Liver (tissue), 9 donors: ENCODE measurements around the gene ACSBG1. TPM values are rescaled to one million over a fixed set of nuclear protein-coding genes. Genes with fewer than 3 reads are reported as not detected.

Experiments
- DNase-seq: peaks from one replicate; pipeline ENCODE4 v3.0.0-alpha.2; 2017; ENCODE audit warnings: low spot score
- H3K27ac ChIP-seq, 2 donors: one replicate each; pipeline ENCODE4 v1.7.0; 2013; ENCODE audit warnings: inconsistent platforms in 2 of 2, low read length in 2 of 2, control low read depth in 1 of 2, low read depth in 1 of 2, mild to moderate bottlenecking in 1 of 2
- H3K27me3 ChIP-seq, 4 donors: one replicate each; pipeline versions ENCODE4 v1.6.1 to v1.7.0; 2013; ENCODE audit warnings: low read length in 3 of 4, inconsistent platforms in 1 of 4, mild to moderate bottlenecking in 1 of 4, moderate library complexity in 1 of 4; ENCODE audit not compliant: control insufficient read depth in 4 of 4, insufficient read depth in 4 of 4
- H3K36me3 ChIP-seq, 4 donors: one replicate each; pipeline versions ENCODE4 v1.6.1 to v1.7.0; 2013; ENCODE audit warnings: low read length in 3 of 4, mild to moderate bottlenecking in 3 of 4, low read depth in 1 of 4, moderate library complexity in 1 of 4; ENCODE audit not compliant: control insufficient read depth in 4 of 4, insufficient read depth in 3 of 4
- H3K4me1 ChIP-seq, 4 donors: one replicate each; pipeline versions ENCODE4 v1.6.1 to v1.7.0; 2013; ENCODE audit warnings: low read length in 3 of 4, mild to moderate bottlenecking in 3 of 4, moderate library complexity in 1 of 4; ENCODE audit not compliant: control insufficient read depth in 4 of 4, insufficient read depth in 4 of 4
- H3K4me3 ChIP-seq, 3 donors: one replicate each; pipeline versions ENCODE4 v1.6.1 to v1.7.0; 2013; ENCODE audit warnings: low read length in 3 of 3, control low read depth in 1 of 3, low read depth in 1 of 3, mild to moderate bottlenecking in 1 of 3
- H3K9ac ChIP-seq, 2 donors: one replicate each; pipeline ENCODE4 v1.7.0; 2013; ENCODE audit warnings: low read length in 2 of 2, mild to moderate bottlenecking in 2 of 2, moderate library complexity in 2 of 2, control low read depth in 1 of 2, low read depth in 1 of 2
- H3K9me3 ChIP-seq, 4 donors: one replicate each; pipeline versions ENCODE4 v1.6.1 to v1.7.0; 2013; ENCODE audit warnings: low read length in 3 of 4; ENCODE audit not compliant: control insufficient read depth in 4 of 4
- EGR1 ChIP-seq, 2 donors: IDR thresholded peaks; 2 replicates each; pipeline ENCODE4 v1.6.1; 2016 to 2018; ENCODE audit warnings: antibody characterized with exemption in 2 of 2, low read depth in 2 of 2
- FOXA1 ChIP-seq: IDR thresholded peaks from 2 replicates; pipeline ENCODE4 v1.6.1; 2016; ENCODE audit warnings: antibody characterized with exemption
- GABPA ChIP-seq, 2 donors: IDR thresholded peaks in 1 of 2; conservative IDR thresholded peaks in 1 of 2; 2 replicates each; pipeline ENCODE4 v1.6.1; 2016; ENCODE audit warnings: antibody characterized with exemption in 2 of 2, mild to moderate bottlenecking in 1 of 2, moderate library complexity in 1 of 2
- HNF4A ChIP-seq, 2 donors: conservative IDR thresholded peaks; 2 replicates each; pipeline ENCODE4 v1.6.1; 2016; ENCODE audit warnings: antibody characterized with exemption in 2 of 2, mild to moderate bottlenecking in 2 of 2
- HNF4G ChIP-seq: IDR thresholded peaks from 2 replicates; pipeline ENCODE4 v1.6.1; 2016; ENCODE audit warnings: antibody characterized with exemption
- JUND ChIP-seq, 2 donors: IDR thresholded peaks; 2 replicates each; pipeline ENCODE4 v1.6.1; 2016; ENCODE audit warnings: antibody characterized with exemption in 2 of 2
- NR2F2 ChIP-seq: IDR thresholded peaks from 2 replicates; pipeline ENCODE4 v1.6.1; 2016; ENCODE audit warnings: antibody characterized with exemption
- RAD21 ChIP-seq, 2 donors: IDR thresholded peaks; 2 replicates each; pipeline ENCODE4 v1.6.1; 2016; ENCODE audit warnings: antibody characterized with exemption in 2 of 2, mild to moderate bottlenecking in 2 of 2
- TAF1 ChIP-seq: conservative IDR thresholded peaks from 2 replicates; pipeline ENCODE4 v1.6.1; 2016; ENCODE audit warnings: antibody characterized with exemption, mild to moderate bottlenecking
- YY1 ChIP-seq: IDR thresholded peaks from 2 replicates; pipeline ENCODE4 v1.6.1; 2016; ENCODE audit warnings: antibody characterized with exemption, mild to moderate bottlenecking
- WGBS: extraction: QIAGEN DNeasy Blood & Tissue Kit; methylation state at CpG from one replicate; pipeline ENCODE4 v1.1.7; 2013; 5-methylcytosine and 5-hydroxymethylcytosine counted together
- polyA plus RNA-seq, 2 donors: library from polyadenylated mRNA; stranded (reverse) in 1 of 2; unstranded in 1 of 2; fragments of 200-250 nt in 1 of 2; fragments of >200 nt in 1 of 2; fragmentation: Nextera tagmentation in 1 of 2; extraction: Ambion mirVana in 1 of 2; gene quantifications; one replicate each; pipeline versions ENCODE4 v1.2.1 to v1.2.3, GENCODE V29; 2013 to 2015
- total RNA-seq, 2 donors: library from RNA; depleted of rRNA; stranded (reverse); fragments of >200 nt; gene quantifications; one replicate each; pipeline ENCODE4 v1.2.3, GENCODE V29; 2014
- TF ChIP-seq, protein P1 (sequence below): fragments of 150-350 bp; IDR thresholded peaks from 2 replicates; pipeline ENCODE4 v1.5.1; 2017; ENCODE audit warnings: improper control_type of control experiment, low read depth, low read length; ENCODE audit not compliant: missing input control
- TF ChIP-seq, protein P2 (sequence below): IDR thresholded peaks from 2 replicates; pipeline ENCODE4 v1.6.1; 2016; ENCODE audit warnings: antibody characterized with exemption, mild to moderate bottlenecking
- TF ChIP-seq, protein P3 (sequence below): IDR thresholded peaks from 2 replicates; pipeline ENCODE4 v1.6.1; 2016; ENCODE audit warnings: antibody characterized with exemption
- donor health status: healthy.
- donor health status: healthy.
- donor health status: healthy.
- donor health status: healthy.
- donor health status: healthy.

The ACSBG1 gene
- total and polyA plus RNA-seq, 4 donors = under 0.01 to 3.8 (median 0.15) TPM

DNA sequence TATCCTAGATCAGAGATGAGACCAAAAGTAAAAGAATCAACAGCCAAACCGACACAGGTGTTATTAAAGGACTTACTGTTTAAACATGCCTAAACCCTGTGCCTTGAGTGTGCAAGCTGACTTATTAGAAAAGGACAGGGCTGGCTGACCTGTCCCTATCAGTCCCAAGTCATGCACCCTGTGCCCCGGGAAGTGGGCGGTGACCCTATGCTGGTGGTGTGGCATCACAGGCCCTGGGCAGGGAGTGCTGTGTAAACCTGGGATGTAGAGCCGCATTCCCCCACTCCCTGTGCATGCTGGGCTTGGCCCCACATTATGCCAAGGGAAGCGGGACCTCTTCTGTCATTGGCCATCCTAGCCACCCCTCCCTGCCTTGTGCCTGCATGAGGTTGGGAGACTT is 40.6 kb upstream of the ACSBG1 start:
- DNase-seq = peak; percentile 59
- Histone ChIP-seq H3K4me1 (no peaks in the 10 kb centered on the region), H3K27ac (no peak overlapping the region), H3K27me3 (no peaks in the 10 kb centered on the region), H3K9ac (no peak overlapping the region), H3K9me3 (no peaks in the 10 kb centered on the region), H3K36me3 (peaks cover 0 to 1% (median 0%) of the 10 kb centered on the region in 4 donors), H3K4me3 (no peak overlapping the region)
- 92% methylated on average over 5 of the region's 5 CpGs for WGBS
- TF ChIP-seq FOXA1 (no peak), JUND (IDR thresholded peaks at IDR 0.05) (no peak), YY1 (no peak), GABPA (IDR thresholded peaks at IDR 0.05 in 1 of 2, conservative IDR thresholded peaks at IDR 0.05 in 1 of 2) (no peak), RAD21 (IDR thresholded peaks at IDR 0.05) (no peak), EGR1 (IDR thresholded peaks at IDR 0.05; ENCODE audit: low read depth in 2 of 2) (no peak), TAF1 (no peak), HNF4G (no peak), HNF4A (conservative IDR thresholded peaks at IDR 0.05) (no peak)
- TF ChIP-seq, protein P1, sequence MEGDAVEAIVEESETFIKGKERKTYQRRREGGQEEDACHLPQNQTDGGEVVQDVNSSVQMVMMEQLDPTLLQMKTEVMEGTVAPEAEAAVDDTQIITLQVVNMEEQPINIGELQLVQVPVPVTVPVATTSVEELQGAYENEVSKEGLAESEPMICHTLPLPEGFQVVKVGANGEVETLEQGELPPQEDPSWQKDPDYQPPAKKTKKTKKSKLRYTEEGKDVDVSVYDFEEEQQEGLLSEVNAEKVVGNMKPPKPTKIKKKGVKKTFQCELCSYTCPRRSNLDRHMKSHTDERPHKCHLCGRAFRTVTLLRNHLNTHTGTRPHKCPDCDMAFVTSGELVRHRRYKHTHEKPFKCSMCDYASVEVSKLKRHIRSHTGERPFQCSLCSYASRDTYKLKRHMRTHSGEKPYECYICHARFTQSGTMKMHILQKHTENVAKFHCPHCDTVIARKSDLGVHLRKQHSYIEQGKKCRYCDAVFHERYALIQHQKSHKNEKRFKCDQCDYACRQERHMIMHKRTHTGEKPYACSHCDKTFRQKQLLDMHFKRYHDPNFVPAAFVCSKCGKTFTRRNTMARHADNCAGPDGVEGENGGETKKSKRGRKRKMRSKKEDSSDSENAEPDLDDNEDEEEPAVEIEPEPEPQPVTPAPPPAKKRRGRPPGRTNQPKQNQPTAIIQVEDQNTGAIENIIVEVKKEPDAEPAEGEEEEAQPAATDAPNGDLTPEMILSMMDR = no peak
- TF ChIP-seq, protein P2, sequence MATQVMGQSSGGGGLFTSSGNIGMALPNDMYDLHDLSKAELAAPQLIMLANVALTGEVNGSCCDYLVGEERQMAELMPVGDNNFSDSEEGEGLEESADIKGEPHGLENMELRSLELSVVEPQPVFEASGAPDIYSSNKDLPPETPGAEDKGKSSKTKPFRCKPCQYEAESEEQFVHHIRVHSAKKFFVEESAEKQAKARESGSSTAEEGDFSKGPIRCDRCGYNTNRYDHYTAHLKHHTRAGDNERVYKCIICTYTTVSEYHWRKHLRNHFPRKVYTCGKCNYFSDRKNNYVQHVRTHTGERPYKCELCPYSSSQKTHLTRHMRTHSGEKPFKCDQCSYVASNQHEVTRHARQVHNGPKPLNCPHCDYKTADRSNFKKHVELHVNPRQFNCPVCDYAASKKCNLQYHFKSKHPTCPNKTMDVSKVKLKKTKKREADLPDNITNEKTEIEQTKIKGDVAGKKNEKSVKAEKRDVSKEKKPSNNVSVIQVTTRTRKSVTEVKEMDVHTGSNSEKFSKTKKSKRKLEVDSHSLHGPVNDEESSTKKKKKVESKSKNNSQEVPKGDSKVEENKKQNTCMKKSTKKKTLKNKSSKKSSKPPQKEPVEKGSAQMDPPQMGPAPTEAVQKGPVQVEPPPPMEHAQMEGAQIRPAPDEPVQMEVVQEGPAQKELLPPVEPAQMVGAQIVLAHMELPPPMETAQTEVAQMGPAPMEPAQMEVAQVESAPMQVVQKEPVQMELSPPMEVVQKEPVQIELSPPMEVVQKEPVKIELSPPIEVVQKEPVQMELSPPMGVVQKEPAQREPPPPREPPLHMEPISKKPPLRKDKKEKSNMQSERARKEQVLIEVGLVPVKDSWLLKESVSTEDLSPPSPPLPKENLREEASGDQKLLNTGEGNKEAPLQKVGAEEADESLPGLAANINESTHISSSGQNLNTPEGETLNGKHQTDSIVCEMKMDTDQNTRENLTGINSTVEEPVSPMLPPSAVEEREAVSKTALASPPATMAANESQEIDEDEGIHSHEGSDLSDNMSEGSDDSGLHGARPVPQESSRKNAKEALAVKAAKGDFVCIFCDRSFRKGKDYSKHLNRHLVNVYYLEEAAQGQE = no peak

DNA sequence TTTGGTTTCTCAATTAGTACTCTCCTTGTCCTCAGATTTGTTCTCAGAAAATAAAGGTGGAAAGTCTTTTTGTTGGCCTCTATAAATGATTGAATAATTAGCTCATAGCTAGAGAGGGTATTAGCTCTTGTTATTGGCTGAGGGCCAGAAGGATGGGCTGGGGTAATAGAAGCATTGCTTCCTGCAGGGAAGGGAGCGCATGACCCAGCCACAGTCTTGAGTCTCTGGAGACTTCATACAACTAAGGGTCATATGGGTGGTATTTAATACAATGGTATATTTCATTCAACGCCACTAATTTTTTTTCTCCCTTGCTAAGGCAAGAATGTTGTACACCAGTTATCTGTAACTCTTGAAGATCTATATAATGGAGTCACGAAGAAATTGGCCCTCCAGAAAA is 38.4 kb upstream of the ACSBG1 start:
- H3K36me3 ChIP-seq = no peaks in the 10 kb centered on the region
- H3K9me3 ChIP-seq = no peaks in the 10 kb centered on the region
- no peak for DNase-seq
- no peak overlapping the region for H3K4me3 ChIP-seq
- TF ChIP-seq HNF4A (conservative IDR thresholded peaks at IDR 0.05) (no peak), NR2F2 (no peak)
- TF ChIP-seq, protein P3, sequence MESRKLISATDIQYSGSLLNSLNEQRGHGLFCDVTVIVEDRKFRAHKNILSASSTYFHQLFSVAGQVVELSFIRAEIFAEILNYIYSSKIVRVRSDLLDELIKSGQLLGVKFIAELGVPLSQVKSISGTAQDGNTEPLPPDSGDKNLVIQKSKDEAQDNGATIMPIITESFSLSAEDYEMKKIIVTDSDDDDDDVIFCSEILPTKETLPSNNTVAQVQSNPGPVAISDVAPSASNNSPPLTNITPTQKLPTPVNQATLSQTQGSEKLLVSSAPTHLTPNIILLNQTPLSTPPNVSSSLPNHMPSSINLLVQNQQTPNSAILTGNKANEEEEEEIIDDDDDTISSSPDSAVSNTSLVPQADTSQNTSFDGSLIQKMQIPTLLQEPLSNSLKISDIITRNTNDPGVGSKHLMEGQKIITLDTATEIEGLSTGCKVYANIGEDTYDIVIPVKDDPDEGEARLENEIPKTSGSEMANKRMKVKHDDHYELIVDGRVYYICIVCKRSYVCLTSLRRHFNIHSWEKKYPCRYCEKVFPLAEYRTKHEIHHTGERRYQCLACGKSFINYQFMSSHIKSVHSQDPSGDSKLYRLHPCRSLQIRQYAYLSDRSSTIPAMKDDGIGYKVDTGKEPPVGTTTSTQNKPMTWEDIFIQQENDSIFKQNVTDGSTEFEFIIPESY = no peak
- H3K27ac ChIP-seq = no peak overlapping the region
- H3K4me1 ChIP-seq = no peaks in the 10 kb centered on the region
- no peak overlapping the region for H3K9ac ChIP-seq
- 99% methylated on average over 3 of the region's 3 CpGs for WGBS
- no peaks in the 10 kb centered on the region for H3K27me3 ChIP-seq
